ENCODE data around the gene UBA5.
"Not testable (repeated sequence)": the region's sequence is repeated elsewhere in the genome, so short reads cannot be mapped to it uniquely, and the experiment has no call there.

The UBA5 gene

GRCh38 chr3:132660052-132660810 is at the start of gene UBA5:
UBA5 (plus strand) TSS chr3:132660329; CDS start chr3:132660538, 209 bp downstream.
- DNase-seq, result peak in 13 of 14 donors; percentile 24 to 86 (median 79)

DNA sequence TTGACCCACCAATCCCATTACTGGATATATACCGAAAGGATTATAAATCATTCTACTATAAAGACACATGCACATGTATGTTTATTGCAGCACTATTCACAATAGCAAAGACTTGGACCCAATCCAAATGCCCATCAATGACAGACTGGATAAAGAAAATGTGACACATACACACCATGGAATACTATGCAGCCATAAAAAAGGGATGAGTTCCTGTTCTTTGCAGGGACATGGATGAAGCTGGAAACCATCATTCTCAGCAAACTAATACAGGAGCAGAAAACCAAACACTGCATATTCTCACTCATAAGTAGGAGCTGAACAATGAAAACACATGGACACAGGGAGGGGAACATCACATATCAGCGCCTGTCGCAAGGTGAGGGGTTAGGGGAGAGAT is 44.8 kb upstream of the UBA5 start:
- not testable (repeated sequence) for DNase-seq

DNA sequence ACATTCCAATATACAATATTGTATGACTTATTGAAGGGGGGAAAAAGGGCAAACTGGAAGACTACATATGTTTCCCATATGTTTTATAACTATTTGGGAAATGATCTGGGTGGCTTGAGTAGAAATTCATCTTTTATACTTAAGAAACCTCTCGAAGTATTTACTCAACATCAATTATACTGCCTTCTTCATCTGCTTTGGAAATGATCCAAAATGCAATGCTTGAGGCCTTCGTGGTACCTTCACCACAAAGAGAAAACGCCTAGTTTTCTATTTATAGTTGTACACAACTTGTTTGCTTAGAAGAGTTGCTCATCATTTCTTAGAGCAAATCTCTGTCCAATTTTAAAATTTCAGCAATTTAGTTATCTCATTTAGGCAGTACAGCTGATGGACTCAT is 44.2 kb upstream of the UBA5 start:
- DNase-seq, result no peak

DNA sequence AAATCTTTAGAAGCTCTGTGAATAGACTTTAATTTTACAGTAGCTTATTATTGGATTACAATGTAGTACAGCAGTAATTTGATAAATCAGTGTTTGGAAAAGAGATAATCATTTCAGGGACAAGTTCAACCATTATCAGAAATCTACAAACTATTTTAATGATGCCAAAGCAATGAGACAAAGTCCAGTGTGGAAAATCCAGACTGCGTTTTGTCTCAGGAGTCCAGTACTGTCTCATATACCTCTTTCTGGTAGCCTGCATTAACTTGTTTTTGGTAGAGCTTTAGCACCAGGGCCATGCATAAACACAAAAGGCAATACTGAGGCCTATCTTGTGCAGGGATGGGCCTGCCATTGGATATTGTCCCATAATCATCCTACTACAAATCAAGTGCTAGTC is 43.3 kb upstream of the UBA5 start:
- no peak for DNase-seq

DNA sequence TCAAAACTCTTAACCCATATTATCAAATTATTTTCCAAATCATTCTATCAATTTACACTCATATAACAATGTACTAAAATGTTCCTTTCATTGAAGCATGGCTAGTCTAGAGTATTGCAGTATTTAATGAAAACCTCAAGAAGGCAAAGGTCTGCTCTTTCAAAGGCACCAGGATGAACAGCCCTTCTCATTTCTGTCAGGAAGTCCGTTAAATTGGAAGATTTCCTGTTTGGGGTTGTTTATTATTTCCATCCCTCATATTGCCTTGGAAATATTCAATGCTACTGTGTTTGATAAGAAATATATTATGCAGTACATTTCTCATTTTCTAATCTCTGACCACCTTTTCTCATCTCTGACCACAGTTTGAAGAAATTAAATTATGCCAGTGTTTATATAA is 38.0 kb upstream of the UBA5 start:
- DNase-seq, result no peak

GRCh38 chr3:132622761-132623160 is 37.4 kb upstream of the UBA5 start:
- no peak for DNase-seq

- no peak for DNase-seq
Measured at GRCh38 chr3:132623646-132624045, 36.5 kb upstream of the UBA5 start.

DNA sequence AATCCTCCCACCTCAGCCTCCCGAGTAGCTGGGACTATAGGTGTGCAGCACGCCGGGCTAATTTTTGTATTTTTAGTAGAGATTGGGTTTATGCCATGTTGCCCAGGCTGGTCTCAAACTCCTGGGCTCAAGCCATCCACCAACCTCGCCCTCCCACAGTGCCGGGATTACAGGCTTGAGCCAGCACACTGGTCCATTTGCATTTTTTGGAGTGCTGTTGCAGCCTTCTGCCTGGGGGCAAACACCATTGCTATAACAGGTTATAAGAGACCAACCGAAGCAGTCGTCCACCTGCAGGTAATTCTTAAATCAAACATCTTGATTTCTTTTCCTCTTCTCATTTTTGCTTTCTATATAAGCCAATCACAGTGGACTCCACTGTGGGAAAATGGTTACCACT is 35.3 kb upstream of the UBA5 start:
- DNase-seq, result no peak

DNA sequence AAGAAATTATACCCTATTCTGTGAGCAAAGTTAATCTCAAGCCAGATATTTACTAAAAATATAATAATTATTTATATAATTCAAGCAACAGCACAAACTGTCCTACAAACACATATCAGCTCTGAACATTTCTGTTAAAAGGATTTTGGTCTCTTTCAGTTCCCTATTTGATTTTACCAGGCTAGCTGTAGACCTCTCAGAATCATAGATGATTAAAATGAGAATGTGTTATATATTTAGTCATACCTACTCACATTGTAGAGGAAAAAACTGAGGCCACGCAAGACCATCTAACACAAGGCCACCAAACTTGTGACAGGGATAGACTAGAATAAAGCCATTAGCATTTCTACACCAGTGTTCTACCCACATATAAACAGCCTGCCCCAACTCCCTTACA is 34.5 kb upstream of the UBA5 start:
- DNase-seq, result no peak

GRCh38 chr3:132626955-132627354 is 33.2 kb upstream of the UBA5 start:
- DNase-seq, result no peak

GRCh38 chr3:132628157-132628556 is 32.0 kb upstream of the UBA5 start:
- DNase-seq, result no peak

DNA sequence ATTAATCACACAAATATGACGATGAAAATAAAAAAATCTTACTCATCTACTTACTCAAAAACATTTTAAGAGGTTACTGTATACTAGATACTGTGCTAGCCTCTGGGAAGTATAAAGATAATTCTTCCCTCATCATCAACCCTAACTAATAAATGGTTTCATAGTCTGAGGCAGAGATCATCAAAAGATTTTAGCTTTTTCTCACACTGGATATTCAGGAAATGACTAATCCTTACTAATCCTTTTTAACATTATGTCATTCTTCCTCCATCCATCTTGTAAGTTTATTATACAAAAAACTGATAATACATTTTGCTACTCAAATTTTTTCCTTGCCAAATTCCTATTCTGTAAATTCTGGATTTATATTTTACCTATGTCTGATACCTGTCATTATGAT is 30.2 kb upstream of the UBA5 start:
- no peak for DNase-seq

DNA sequence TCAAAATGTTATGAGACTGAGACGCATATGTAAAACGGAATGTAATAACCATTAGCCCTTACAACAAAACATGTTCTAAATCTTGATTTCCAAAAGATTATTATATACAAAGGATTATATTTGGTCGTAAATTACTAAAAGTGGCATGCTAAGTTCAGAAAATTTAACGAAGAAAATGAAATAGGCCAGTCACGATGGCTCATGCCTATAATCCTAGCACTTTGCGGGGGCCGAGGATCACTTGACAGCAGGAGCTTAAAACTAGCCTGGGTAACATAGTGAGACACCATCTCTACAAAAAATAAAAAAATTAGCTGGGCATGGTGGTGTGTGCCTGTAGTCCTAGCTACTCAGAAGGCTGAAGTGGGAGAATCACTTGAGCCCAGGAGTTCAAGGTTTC is 29.5 kb upstream of the UBA5 start:
- DNase-seq, result no peak

DNA sequence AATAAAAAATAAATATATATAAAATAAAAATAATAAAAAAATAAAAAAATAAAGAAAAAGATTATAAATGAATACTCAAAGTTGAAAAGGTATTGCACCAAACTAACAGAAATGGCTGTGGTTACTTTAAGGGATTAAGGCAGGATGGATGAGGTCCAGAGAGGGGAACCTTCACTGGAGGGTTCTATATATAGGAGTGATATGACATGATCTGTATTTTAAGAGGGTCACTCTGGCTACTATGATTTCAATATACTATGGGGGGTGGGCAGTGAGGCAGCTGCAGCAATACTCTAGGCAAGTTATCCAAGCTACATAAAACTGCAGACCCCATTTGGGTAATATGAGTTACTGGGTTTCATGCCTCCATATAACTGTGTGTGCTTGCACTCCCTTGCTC is 25.1 kb upstream of the UBA5 start:
- no peak for DNase-seq

DNA sequence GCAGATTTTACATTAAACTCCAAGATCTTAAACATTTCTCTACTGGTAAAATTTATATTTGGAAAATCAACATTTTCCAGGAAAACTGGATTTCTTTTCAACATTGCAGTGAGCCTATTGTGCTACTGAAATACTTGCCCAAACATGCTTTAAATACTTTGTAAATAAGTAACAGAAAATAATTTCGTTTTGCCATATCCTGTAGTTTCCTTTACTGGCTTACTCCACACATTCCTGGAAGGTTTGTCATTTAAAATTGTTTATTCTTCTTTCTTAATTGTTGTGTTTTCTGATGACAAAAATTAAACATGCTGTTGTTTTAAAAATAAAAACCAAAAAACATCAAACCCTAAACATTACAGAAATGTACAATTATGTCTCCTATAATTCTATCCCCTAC is 22.5 kb upstream of the UBA5 start:
- DNase-seq, result no peak

GRCh38 chr3:132638706-132639105 is 21.4 kb upstream of the UBA5 start:
- DNase-seq, result no peak

DNA sequence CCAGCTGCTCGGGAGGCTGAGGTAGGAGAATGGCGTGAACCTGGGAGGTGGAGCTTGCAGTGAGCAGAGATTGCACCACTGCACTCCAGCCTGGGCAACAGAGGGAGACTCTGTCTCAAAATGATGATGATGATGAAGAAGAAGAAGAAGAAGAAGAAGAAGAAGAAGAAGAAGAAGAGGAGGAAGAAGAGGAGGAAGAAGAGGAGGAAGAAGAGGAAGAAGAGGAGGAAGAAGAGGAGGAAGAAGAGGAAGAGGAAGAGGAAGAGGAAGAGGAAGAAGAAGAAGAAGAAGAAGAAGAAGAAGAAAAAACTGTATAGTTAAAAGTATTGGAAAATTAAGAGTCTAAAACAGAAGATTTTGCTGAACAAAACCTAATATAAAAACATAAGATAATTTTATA is 18.7 kb upstream of the UBA5 start:
- DNase-seq, result not testable (repeated sequence)

DNA sequence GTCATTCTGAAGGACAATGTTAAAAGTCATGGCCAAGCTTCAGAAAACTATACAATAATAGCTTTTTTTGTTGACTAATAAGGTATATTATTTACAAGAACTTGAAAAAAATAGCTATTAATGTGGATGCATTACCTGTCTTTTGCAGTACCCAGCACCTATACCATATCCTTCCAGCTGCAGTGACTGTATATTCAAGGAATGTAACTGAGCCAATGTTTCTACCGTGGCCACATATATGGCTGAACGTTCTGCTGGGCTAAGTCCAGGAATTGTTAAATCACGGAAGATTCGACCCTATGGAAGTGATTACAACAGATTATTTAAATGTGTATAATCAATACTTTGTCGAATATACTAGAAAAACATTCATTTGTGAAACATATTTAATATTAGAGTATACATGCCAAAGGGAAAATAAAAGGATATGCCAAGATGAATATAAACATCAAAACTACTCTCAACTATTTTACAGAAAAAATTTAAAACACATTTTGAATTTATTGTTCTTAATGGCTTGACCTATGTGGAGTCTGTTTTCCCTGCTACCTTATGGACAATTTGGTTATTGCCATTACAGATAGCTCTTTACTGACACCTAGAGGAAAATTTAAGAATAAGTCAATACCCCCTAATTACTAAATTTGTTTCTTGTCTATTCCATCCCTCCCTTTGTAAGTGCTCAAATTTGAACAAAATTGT is 18.1 kb upstream of the UBA5 start:
- DNase-seq, result no peak

DNA sequence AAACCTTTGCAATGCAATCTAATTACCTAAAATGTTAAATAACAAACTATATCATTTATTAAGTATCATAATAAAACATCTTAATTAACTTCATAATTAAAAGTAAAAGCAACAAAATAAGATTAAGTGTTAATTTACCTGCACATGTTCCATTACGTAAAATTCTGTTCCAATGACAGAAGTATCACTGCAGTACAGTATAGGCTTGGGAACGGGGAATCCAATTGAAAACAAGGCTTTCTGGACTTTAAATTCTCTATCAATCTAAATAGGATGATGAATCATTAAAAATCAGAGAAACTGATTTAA is 17.6 kb upstream of the UBA5 start:
- no peak for DNase-seq

DNA sequence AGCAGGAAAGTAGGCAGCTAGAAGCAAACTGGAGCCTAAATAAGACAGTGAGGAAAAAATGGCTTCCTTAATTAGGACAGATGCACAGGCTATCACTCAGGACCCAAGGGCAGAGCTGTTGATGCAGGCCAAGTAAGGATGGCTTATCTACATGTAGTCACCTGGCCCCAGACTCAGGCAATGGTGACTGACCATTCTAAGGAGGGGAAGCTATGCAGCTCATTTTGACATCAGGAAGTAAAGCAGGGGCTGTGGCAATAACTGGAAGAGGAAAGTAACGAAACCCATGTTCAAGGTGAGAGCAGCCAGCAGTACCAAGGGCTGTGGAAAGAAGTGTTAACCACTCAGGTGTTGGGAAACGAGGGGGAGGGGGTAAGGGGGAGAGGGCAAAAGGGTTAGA is 16.8 kb upstream of the UBA5 start:
- DNase-seq, result no peak

- no peak for DNase-seq
Measured at GRCh38 chr3:132645058-132645457, 15.1 kb upstream of the UBA5 start.

GRCh38 chr3:132650153-132650552 is 10.0 kb upstream of the UBA5 start:
- no peak for DNase-seq

DNA sequence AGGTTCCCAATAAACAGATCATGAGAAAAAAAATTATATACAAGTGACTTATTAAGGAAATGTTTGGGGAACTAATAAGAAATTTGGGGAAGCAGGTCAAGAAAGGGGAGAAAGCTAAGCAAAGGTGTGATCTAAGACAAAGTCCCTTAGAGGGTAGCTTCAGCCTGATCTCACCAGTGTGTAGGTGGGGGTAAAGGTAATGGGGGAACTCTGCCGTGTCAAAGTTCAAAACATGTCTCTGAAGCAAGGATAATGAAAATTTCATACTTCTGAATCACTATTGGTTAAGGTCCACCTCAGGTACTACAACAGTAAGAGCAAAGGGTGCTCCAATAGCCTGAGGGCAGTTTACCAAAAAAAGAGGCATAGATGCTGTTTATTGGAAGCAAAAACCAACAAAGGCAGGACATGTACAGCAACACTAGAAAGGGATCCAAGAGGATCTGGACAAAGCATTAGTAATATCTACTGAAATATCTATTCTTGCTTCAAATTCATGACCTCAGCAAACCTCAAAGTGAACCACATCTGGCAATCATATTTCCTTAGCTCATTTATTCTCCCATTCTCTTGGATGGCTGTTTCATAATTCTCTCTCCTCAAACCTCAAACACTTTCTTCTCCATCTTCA is 7.4 kb upstream of the UBA5 start:
- no peak for DNase-seq

- DNase-seq, result no peak
Measured at GRCh38 chr3:132654190-132654589, 5.9 kb upstream of the UBA5 start.

All from C1 segment of cervical spinal cord (tissue), 14 donors.